Upper lobe of left lung (tissue), 4 donors: ENCODE measurements around the gene TGFBR3.

ENCODE experiments used
- EP300 ChIP-seq, 4 donors: sonication (generic); formaldehyde crosslinking; IDR thresholded peaks; one replicate each; pipeline ENCODE4 v1.5.1; 2017; ENCODE audit warnings: antibody characterized with exemption in 4 of 4, control low read depth in 2 of 4
- POLR2A ChIP-seq, 4 donors: fragments of 450-650 bp; IDR thresholded peaks; one replicate each; pipeline ENCODE4 v1.5.1; 2016 to 2017; ENCODE audit warnings: antibody characterized with exemption in 4 of 4, mild to moderate bottlenecking in 2 of 4
- POLR2AphosphoS5 ChIP-seq, 2 donors: sonication (generic); formaldehyde crosslinking; IDR thresholded peaks; one replicate each; pipeline ENCODE4 v1.5.1; 2017; ENCODE audit warnings: antibody characterized with exemption in 2 of 2
- TF ChIP-seq, protein P1 (sequence below), 6 experiments: fragments of 450-650 bp in 4 of 6; fragments of 200-600 bp in 2 of 6; sonication (generic) in 2 of 6; IDR thresholded peaks; one replicate each; pipeline ENCODE4 v1.5.1; 2016 to 2019; ENCODE audit warnings: antibody characterized with exemption in 6 of 6

- TF ChIP-seq, protein P1, sequence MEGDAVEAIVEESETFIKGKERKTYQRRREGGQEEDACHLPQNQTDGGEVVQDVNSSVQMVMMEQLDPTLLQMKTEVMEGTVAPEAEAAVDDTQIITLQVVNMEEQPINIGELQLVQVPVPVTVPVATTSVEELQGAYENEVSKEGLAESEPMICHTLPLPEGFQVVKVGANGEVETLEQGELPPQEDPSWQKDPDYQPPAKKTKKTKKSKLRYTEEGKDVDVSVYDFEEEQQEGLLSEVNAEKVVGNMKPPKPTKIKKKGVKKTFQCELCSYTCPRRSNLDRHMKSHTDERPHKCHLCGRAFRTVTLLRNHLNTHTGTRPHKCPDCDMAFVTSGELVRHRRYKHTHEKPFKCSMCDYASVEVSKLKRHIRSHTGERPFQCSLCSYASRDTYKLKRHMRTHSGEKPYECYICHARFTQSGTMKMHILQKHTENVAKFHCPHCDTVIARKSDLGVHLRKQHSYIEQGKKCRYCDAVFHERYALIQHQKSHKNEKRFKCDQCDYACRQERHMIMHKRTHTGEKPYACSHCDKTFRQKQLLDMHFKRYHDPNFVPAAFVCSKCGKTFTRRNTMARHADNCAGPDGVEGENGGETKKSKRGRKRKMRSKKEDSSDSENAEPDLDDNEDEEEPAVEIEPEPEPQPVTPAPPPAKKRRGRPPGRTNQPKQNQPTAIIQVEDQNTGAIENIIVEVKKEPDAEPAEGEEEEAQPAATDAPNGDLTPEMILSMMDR (IDR thresholded peaks at IDR 0.05), result no peak
- TF ChIP-seq POLR2AphosphoS5 (IDR thresholded peaks at IDR 0.05) (no peak), EP300 (IDR thresholded peaks at IDR 0.05) (no peak), POLR2A (IDR thresholded peaks at IDR 0.05) (no peak)
These were observed 152.7 kb downstream of the TGFBR3 start for GRCh38 chr1:91733108-91733710.
